Activated T-cell treated with anti-CD3 and anti-CD28 coated beads, Interleukin-2, amount 50 U/mL, for 24 hours (primary cell): ENCODE data around the gene UROD.

ENCODE experiments used
- DNase-seq: peaks from one replicate; pipeline ENCODE4 v3.0.0-alpha.2; 2020
- H3K27ac Mint-ChIP-seq: 2 replicates; pipeline ENCODE4 v1.8.0; 2020; ENCODE audit warnings: mild to moderate bottlenecking, mixed read lengths
- H3K27me3 Mint-ChIP-seq: 2 replicates; pipeline ENCODE4 v1.8.0; 2020; ENCODE audit warnings: mixed read lengths
- H3K36me3 Mint-ChIP-seq: 2 replicates; pipeline ENCODE4 v1.8.0; 2020; ENCODE audit warnings: low read depth, mixed read lengths
- H3K4me1 Mint-ChIP-seq: 2 replicates; pipeline ENCODE4 v1.8.0; 2020; ENCODE audit warnings: low read depth, mixed read lengths
- H3K4me3 Mint-ChIP-seq: 2 replicates; pipeline ENCODE4 v1.8.0; 2020; ENCODE audit warnings: mild to moderate bottlenecking, moderate library complexity, mixed read lengths
- H3K9me3 Mint-ChIP-seq: 2 replicates; pipeline ENCODE4 v1.8.0; 2020; ENCODE audit warnings: mixed read lengths

Gene UROD

GRCh38 chr1:45014321-45015028, 2.4 kb downstream of the UROD start:
- DNase-seq, result peak; percentile 84
- peaks cover 46% of the 10 kb centered on the region for H3K36me3 Mint-ChIP-seq
- H3K4me3 Mint-ChIP-seq, result peak overlapping the region; percentile 91
- H3K27ac Mint-ChIP-seq, result peak overlapping the region; percentile 93
- no peaks in the 10 kb centered on the region for H3K9me3 Mint-ChIP-seq
- H3K4me1 Mint-ChIP-seq, result peaks cover 46% of the 10 kb centered on the region
- no peaks in the 10 kb centered on the region for H3K27me3 Mint-ChIP-seq

GRCh38 chr1:45015683-45016082, 3.6 kb downstream of the UROD start:
- Mint-ChIP-seq H3K9me3 (no peaks in the 10 kb centered on the region), H3K36me3 (peaks cover 39% of the 10 kb centered on the region), H3K27me3 (no peaks in the 10 kb centered on the region), H3K27ac (no peak overlapping the region), H3K4me1 (peaks cover 35% of the 10 kb centered on the region), H3K4me3 (no peak overlapping the region)
- no peak for DNase-seq

GRCh38 chr1:45016090-45016697, 4.1 kb downstream of the UROD start:
- Mint-ChIP-seq H3K4me1 (peaks cover 35% of the 10 kb centered on the region), H3K4me3 (no peak overlapping the region), H3K9me3 (no peaks in the 10 kb centered on the region), H3K36me3 (peaks cover 39% of the 10 kb centered on the region), H3K27me3 (no peaks in the 10 kb centered on the region), H3K27ac (no peak overlapping the region)
- no peak for DNase-seq

DNA sequence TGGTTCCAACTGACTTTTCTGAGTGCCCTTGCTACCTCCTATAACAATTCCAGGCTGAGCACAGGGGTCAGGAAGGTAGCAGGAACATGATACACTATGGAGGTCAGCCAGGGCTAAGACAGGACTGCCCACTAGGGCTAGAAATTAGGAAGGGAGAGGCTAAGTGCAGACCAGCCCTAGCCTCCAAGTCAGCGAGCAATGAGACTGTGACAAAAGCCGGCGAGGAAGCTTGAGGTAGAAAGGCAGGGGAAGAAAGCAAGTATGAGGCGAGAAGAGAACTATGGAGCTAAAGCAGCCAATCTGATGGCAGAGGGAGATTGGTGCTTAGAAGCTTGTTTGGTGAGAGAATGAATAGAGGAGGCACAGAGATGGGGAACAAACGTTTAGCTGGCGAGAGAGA, 4.7 kb downstream of the UROD start:
- Mint-ChIP-seq H3K27ac (no peak overlapping the region), H3K36me3 (peaks cover 37% of the 10 kb centered on the region), H3K27me3 (no peaks in the 10 kb centered on the region), H3K4me3 (no peak overlapping the region), H3K9me3 (no peaks in the 10 kb centered on the region), H3K4me1 (peaks cover 29% of the 10 kb centered on the region)
- DNase-seq, result no peak

GRCh38 chr1:45018599-45019230, 6.7 kb downstream of the UROD start:
- H3K27ac Mint-ChIP-seq, result no peak overlapping the region
- H3K4me3 Mint-ChIP-seq, result no peak overlapping the region
- H3K27me3 Mint-ChIP-seq, result no peaks in the 10 kb centered on the region
- no peaks in the 10 kb centered on the region for H3K9me3 Mint-ChIP-seq
- peaks cover 17% of the 10 kb centered on the region for H3K4me1 Mint-ChIP-seq
- peaks cover 20% of the 10 kb centered on the region for H3K36me3 Mint-ChIP-seq
- peak; percentile 75 for DNase-seq

GRCh38 chr1:45023663-45024062, 11.6 kb downstream of the UROD start:
- Mint-ChIP-seq H3K27me3 (no peaks in the 10 kb centered on the region), H3K4me1 (peaks cover 18% of the 10 kb centered on the region), H3K36me3 (no peaks in the 10 kb centered on the region), H3K4me3 (no peak overlapping the region), H3K27ac (no peak overlapping the region), H3K9me3 (no peaks in the 10 kb centered on the region)
- DNase-seq, result no peak

DNA sequence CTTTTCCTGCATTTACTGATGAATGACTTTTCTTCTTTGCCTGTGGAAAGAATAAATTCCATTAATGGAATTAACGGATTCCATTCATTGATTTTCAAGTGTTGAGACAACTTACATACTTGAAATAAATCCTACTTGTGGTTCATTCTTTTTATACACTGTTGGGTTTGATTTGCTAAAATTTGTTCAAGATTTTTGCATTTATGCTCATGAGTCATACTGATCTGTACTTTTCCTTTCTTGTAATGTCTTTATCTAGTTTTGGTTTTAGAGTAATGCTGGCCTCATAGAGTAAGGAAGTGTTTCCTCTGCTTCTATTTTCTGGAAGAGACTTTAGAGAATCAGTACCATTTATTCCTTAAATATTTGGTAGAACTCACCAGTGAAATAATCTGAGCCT, 14.4 kb downstream of the UROD start:
- H3K9me3 Mint-ChIP-seq, result no peaks in the 10 kb centered on the region
- H3K27ac Mint-ChIP-seq, result peak overlapping the region; percentile 29
- no peaks in the 10 kb centered on the region for H3K27me3 Mint-ChIP-seq
- H3K4me3 Mint-ChIP-seq, result no peak overlapping the region
- peaks cover 19% of the 10 kb centered on the region for H3K4me1 Mint-ChIP-seq
- no peaks in the 10 kb centered on the region for H3K36me3 Mint-ChIP-seq
- DNase-seq, result no peak

GRCh38 chr1:45032837-45033236, 20.8 kb downstream of the UROD start:
- no peaks in the 10 kb centered on the region for H3K36me3 Mint-ChIP-seq

DNA sequence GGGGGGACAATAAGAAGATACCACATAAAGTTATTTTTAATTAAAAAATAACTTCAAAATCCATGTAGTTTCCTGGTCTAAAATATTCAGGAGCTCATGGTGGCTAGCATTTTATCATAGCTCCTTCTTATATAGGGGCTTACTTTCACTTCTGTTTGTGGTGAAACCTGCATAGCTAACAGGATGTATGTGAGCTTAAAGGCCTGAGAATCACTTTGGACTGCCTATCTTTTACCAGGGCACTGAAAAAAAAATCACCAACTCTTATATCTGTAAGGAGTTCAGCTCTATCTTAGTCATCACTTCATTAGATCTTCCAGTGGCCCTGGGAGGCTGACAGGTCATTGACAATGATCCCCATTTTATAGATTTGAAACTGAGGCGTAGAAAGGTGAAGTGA, 21.3 kb downstream of the UROD start:
- Mint-ChIP-seq H3K36me3 (no peaks in the 10 kb centered on the region), H3K27ac (no peak overlapping the region), H3K4me1 (peaks cover 12% of the 10 kb centered on the region), H3K4me3 (no peak overlapping the region), H3K27me3 (no peaks in the 10 kb centered on the region), H3K9me3 (no peaks in the 10 kb centered on the region)
- no peak for DNase-seq

More at GRCh38 chr1:45032837-45033236, 20.8 kb downstream of the UROD start:
- Mint-ChIP-seq H3K9me3 (no peaks in the 10 kb centered on the region), H3K27me3 (no peaks in the 10 kb centered on the region), H3K4me3 (no peak overlapping the region), H3K27ac (no peak overlapping the region), H3K4me1 (peaks cover 12% of the 10 kb centered on the region)
- DNase-seq, result no peak

GRCh38 chr1:45035631-45036301, 23.7 kb downstream of the UROD start:
- Mint-ChIP-seq H3K27me3 (no peaks in the 10 kb centered on the region), H3K4me3 (no peak overlapping the region), H3K4me1 (peaks cover 10% of the 10 kb centered on the region), H3K9me3 (no peaks in the 10 kb centered on the region), H3K27ac (no peak overlapping the region), H3K36me3 (no peaks in the 10 kb centered on the region)
- DNase-seq, result no peak

DNA sequence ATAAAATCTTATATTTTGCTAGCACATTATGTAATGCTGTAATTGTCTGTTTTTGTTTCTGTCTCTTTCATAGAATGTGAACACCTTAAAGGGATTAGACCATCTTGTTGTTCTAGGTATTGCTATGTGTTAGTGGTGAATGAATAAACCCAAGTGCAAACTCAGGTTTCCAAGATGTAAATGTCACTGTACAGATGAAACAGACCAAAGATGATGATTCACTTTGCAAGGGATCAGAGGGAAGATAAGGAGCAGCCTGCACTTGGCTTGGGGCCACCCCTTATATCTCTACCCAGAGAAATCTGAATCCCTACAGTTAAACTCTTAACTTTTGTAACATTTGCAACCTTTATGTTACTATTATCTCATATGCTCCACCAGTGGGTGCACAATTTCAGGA, 25.4 kb downstream of the UROD start:
- Mint-ChIP-seq H3K27me3 (no peaks in the 10 kb centered on the region), H3K36me3 (no peaks in the 10 kb centered on the region), H3K9me3 (no peaks in the 10 kb centered on the region), H3K27ac (no peak overlapping the region), H3K4me1 (peaks cover 10% of the 10 kb centered on the region), H3K4me3 (no peak overlapping the region)
- DNase-seq, result no peak

- Mint-ChIP-seq H3K9me3 (no peaks in the 10 kb centered on the region), H3K27ac (no peak overlapping the region), H3K36me3 (no peaks in the 10 kb centered on the region)
Measured at GRCh38 chr1:45038240-45038639, 26.2 kb downstream of the UROD start.

DNA sequence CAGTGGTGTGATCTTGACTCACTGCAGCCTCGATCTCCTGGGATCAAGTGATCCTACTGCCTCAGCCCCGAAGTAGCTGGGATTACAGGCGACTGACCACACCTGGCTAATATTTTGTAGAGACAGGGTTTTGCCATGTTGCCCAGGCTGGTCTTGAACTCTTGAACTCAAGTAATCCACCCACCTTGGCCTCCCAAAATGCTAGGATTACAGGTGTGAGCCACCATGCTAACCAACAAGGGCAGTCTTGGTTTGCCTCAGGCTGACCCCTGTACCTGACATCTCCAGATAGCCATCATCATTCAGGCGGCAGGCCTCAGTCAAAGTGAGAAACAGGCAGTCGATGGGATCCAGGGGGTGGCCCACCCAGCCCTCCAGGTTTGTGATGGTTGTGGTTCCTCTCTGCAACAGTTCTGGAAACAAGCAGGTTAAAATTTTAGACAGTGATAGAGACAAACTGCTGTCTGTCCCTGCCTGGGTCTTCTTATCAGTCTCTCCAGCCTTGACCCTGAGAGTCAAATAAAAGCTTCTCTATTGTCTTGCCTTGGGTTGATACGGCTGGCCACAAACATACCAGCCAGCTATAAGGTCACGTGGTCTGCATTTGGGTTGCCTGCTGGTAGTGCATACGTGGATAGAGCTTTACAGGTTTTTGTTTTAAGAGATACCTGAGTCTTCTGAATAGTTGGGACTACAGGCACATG, 26.8 kb downstream of the UROD start:
- Mint-ChIP-seq H3K27ac (no peak overlapping the region), H3K27me3 (no peaks in the 10 kb centered on the region), H3K4me3 (no peak overlapping the region), H3K4me1 (peaks cover 6% of the 10 kb centered on the region), H3K9me3 (no peaks in the 10 kb centered on the region), H3K36me3 (no peaks in the 10 kb centered on the region)
- DNase-seq, result no peak

More at GRCh38 chr1:45038240-45038639, 26.2 kb downstream of the UROD start:
- no peak for DNase-seq
- H3K4me1 Mint-ChIP-seq, result peaks cover 10% of the 10 kb centered on the region
- H3K27me3 Mint-ChIP-seq, result no peaks in the 10 kb centered on the region
- H3K4me3 Mint-ChIP-seq, result no peak overlapping the region

DNA sequence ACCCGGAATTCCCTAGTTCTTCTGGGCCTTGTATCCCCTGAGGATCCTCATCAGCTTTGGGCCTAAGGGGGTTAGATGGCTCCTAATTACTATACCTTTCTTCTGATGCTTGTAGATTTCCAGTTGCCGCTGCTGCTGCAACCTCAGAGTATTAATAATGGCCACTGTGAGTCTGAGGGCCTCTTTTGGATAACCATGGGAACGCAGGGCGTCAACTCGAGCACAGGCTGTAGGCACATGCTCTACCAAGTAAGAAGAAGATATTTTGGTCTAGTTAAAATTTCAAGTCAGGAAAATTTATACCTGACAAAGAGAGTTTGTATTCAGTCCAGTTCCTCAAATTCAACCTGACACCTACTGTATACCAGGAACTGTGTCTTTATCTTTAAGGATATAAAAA, 28.2 kb downstream of the UROD start:
- no peaks in the 10 kb centered on the region for H3K9me3 Mint-ChIP-seq
- no peak for DNase-seq
- no peaks in the 10 kb centered on the region for H3K27me3 Mint-ChIP-seq
- H3K4me3 Mint-ChIP-seq, result no peak overlapping the region
- H3K27ac Mint-ChIP-seq, result no peak overlapping the region
- H3K4me1 Mint-ChIP-seq, result peaks cover 6% of the 10 kb centered on the region
- H3K36me3 Mint-ChIP-seq, result no peaks in the 10 kb centered on the region
